Measurements from ENCODE around the gene TEX264. TPM values are rescaled to one million over a fixed set of nuclear protein-coding genes. Genes with fewer than 3 reads are reported as not detected.

TEX264 gene
- total and polyA plus RNA-seq, 2 donors (not counting 1 experiment from before 2014, with no cell fraction given): 34.3 to 51.0 TPM

- Histone ChIP-seq H3K27me3 (ENCODE audit: control insufficient read depth, insufficient read depth, low read length) (no peaks in the 10 kb centered on the region), H2AFZ (ENCODE audit: low read length) (no peak overlapping the region), H3K4me2 (ENCODE audit: extremely low read depth, insufficient read depth, low read length) (no peak overlapping the region), H3K9ac (ENCODE audit: insufficient read depth, low read length) (no peak overlapping the region), H4K20me1 (ENCODE audit: control insufficient read depth, extremely low read depth, insufficient read depth, low read length) (no peaks in the 10 kb centered on the region), H3K4me1 (ENCODE audit: control insufficient read depth, extremely low read depth, insufficient read depth, low read length) (peaks cover 19% of the 10 kb centered on the region), H3K4me3 (replicated peaks in 1 of 4; ENCODE audit: control extremely low read depth in 1 of 4, insufficient read depth in 1 of 4, low read depth in 3 of 4, low read length in 4 of 4) (no peak overlapping the region), H3K27ac (ENCODE audit: insufficient read depth, low read length) (no peak overlapping the region), H3K9me3 (ENCODE audit: control insufficient read depth, insufficient read depth, low read depth, low read length) (no peaks in the 10 kb centered on the region), H3K79me2 (ENCODE audit: control insufficient read depth, insufficient read depth, low read length) (peaks cover 3% of the 10 kb centered on the region), H3K36me3 (ENCODE audit: control insufficient read depth, insufficient read depth, low read length) (no peaks in the 10 kb centered on the region)
- TF ChIP-seq CTCF (conservative IDR thresholded peaks at IDR 0.05 in 1 of 2, IDR thresholded peaks at IDR 0.05 in 1 of 2; ENCODE audit: low read depth in 1 of 2, low read length in 2 of 2) (no peak), EZH2 (IDR thresholded peaks at IDR 0.05; ENCODE audit: low read length, missing control alignments) (no peak)
- DNase-seq (ENCODE audit: low read depth in 2 of 2): peak; percentile 25 to 90
These were observed 48.2 kb upstream of the TEX264 start for GRCh38 chr3:51622868-51623267.

GRCh38 chr3:51630513-51630912 lies 40.5 kb upstream of the TEX264 start:
- no peaks in the 10 kb centered on the region for H3K9me3 ChIP-seq (ENCODE audit: control insufficient read depth, insufficient read depth, low read depth, low read length)
- no peak overlapping the region for H3K9ac ChIP-seq (ENCODE audit: insufficient read depth, low read length)
- no peak overlapping the region for H2AFZ ChIP-seq (ENCODE audit: low read length)
- no peaks in the 10 kb centered on the region for H3K27me3 ChIP-seq (ENCODE audit: control insufficient read depth, insufficient read depth, low read length)
- no peak overlapping the region for H3K4me3 ChIP-seq (replicated peaks in 1 of 4; ENCODE audit: control extremely low read depth in 1 of 4, insufficient read depth in 1 of 4, low read depth in 3 of 4, low read length in 4 of 4)
- no peaks in the 10 kb centered on the region for H3K4me1 ChIP-seq (ENCODE audit: control insufficient read depth, extremely low read depth, insufficient read depth, low read length)
- TF ChIP-seq EZH2 (IDR thresholded peaks at IDR 0.05; ENCODE audit: low read length, missing control alignments) (no peak), CTCF (conservative IDR thresholded peaks at IDR 0.05 in 1 of 2, IDR thresholded peaks at IDR 0.05 in 1 of 2; ENCODE audit: low read depth in 1 of 2, low read length in 2 of 2) (no peak)
- peaks cover 8% of the 10 kb centered on the region for H3K36me3 ChIP-seq (ENCODE audit: control insufficient read depth, insufficient read depth, low read length)
- no peak overlapping the region for H3K27ac ChIP-seq (ENCODE audit: insufficient read depth, low read length)
- no peaks in the 10 kb centered on the region for H4K20me1 ChIP-seq (ENCODE audit: control insufficient read depth, extremely low read depth, insufficient read depth, low read length)
- no peak for DNase-seq (ENCODE audit: low read depth in 2 of 2)
- no peaks in the 10 kb centered on the region for H3K79me2 ChIP-seq (ENCODE audit: control insufficient read depth, insufficient read depth, low read length)
- H3K4me2 ChIP-seq (ENCODE audit: extremely low read depth, insufficient read depth, low read length): no peak overlapping the region

- H3K36me3 ChIP-seq (ENCODE audit: control insufficient read depth, insufficient read depth, low read length): peaks cover 12% of the 10 kb centered on the region
- H3K79me2 ChIP-seq (ENCODE audit: control insufficient read depth, insufficient read depth, low read length): no peaks in the 10 kb centered on the region
- H3K4me1 ChIP-seq (ENCODE audit: control insufficient read depth, extremely low read depth, insufficient read depth, low read length): no peaks in the 10 kb centered on the region
- H3K9ac ChIP-seq (ENCODE audit: insufficient read depth, low read length): no peak overlapping the region
- H3K4me3 ChIP-seq (replicated peaks in 1 of 4; ENCODE audit: control extremely low read depth in 1 of 4, insufficient read depth in 1 of 4, low read depth in 3 of 4, low read length in 4 of 4): no peak overlapping the region
- no peaks in the 10 kb centered on the region for H4K20me1 ChIP-seq (ENCODE audit: control insufficient read depth, extremely low read depth, insufficient read depth, low read length)
- H3K9me3 ChIP-seq (ENCODE audit: control insufficient read depth, insufficient read depth, low read depth, low read length): no peaks in the 10 kb centered on the region
- no peaks in the 10 kb centered on the region for H3K27me3 ChIP-seq (ENCODE audit: control insufficient read depth, insufficient read depth, low read length)
- H3K4me2 ChIP-seq (ENCODE audit: extremely low read depth, insufficient read depth, low read length): no peak overlapping the region
- TF ChIP-seq EZH2 (IDR thresholded peaks at IDR 0.05; ENCODE audit: low read length, missing control alignments) (no peak), CTCF (conservative IDR thresholded peaks at IDR 0.05 in 1 of 2, IDR thresholded peaks at IDR 0.05 in 1 of 2; ENCODE audit: low read depth in 1 of 2, low read length in 2 of 2) (no peak)
- DNase-seq (ENCODE audit: low read depth in 2 of 2): no peak
- H2AFZ ChIP-seq (ENCODE audit: low read length): no peak overlapping the region
- H3K27ac ChIP-seq (ENCODE audit: insufficient read depth, low read length): no peak overlapping the region
These were observed 33.7 kb upstream of the TEX264 start for GRCh38 chr3:51637144-51637940.

Data from fibroblast of lung (primary cell).